HEK293T (cell line): ENCODE data around the gene FOXC1.

Experiments used
- ELF4 ChIP-seq: fragments of 450-650 bp; IDR thresholded peaks from 2 replicates; pipeline ENCODE4 v1.6.1; 2017; ENCODE audit warnings: antibody characterized with exemption
- FOXA1 ChIP-seq: fragments of 450-650 bp; IDR thresholded peaks from 2 replicates; pipeline ENCODE4 v1.6.1; 2016; ENCODE audit warnings: mild to moderate bottlenecking
- HDGF ChIP-seq: fragments of 450-650 bp; IDR thresholded peaks from 2 replicates; pipeline ENCODE4 v1.6.1; 2017; ENCODE audit warnings: antibody characterized with exemption, borderline replicate concordance
- NFRKB ChIP-seq: fragments of 450-650 bp; IDR thresholded peaks from 2 replicates; pipeline ENCODE4 v1.6.1; 2016; ENCODE audit warnings: mild to moderate bottlenecking, moderate library complexity
- SP1 ChIP-seq: fragments of 450-650 bp; IDR thresholded peaks from 2 replicates; pipeline ENCODE4 v1.6.1; 2017
- ZNF384 ChIP-seq: fragments of 450-650 bp; IDR thresholded peaks from 2 replicates; pipeline ENCODE4 v1.6.1; 2016
- TF ChIP-seq, protein P1 (sequence below): fragments of 450-650 bp; IDR thresholded peaks from 2 replicates; pipeline ENCODE4 v1.6.1; 2016

DNA sequence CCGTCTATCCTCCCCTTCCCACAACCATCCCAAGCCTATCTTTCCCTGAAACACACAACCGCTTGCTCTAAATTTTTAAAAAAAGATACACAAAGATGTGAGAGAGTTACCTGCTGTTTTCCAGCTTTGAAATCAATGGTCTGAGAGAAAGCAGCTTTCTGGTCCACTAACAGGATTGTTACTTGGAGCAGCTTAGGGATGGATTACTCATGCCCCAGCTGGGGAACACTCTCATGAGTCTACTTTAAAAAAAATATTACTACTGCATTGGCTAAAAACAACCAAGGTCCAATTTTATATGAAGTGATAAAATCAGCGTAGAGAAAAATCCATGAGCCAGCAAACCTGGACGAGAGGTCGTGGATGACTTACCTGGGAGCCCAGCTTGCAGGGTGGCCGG, 29.6 kb upstream of the FOXC1 start:
- no peak for TF ChIP-seq HDGF
- TF ChIP-seq SP1 = no peak
- TF ChIP-seq NFRKB = no peak
- no peak for TF ChIP-seq ELF4
- TF ChIP-seq, protein P1, sequence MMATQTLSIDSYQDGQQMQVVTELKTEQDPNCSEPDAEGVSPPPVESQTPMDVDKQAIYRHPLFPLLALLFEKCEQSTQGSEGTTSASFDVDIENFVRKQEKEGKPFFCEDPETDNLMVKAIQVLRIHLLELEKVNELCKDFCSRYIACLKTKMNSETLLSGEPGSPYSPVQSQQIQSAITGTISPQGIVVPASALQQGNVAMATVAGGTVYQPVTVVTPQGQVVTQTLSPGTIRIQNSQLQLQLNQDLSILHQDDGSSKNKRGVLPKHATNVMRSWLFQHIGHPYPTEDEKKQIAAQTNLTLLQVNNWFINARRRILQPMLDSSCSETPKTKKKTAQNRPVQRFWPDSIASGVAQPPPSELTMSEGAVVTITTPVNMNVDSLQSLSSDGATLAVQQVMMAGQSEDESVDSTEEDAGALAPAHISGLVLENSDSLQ = no peak
- TF ChIP-seq ZNF384 = no peak
- no peak for TF ChIP-seq FOXA1
